H1 (cell line): ENCODE measurements around the gene ZNF423. TPM values are rescaled to one million over a fixed set of nuclear protein-coding genes. Genes with fewer than 3 reads are reported as not detected.

ENCODE experiments used
- CTCF ChIA-PET: fragments of 300-600 bp; sonication (Branson Sonifier 250); formaldehyde crosslinking; loops from one replicate; lab custom pipeline; 2021; ENCODE audit not compliant: partially characterized antibody; lab: Charles Lee
- POLR2A ChIA-PET: fragments of 300-600 bp; sonication (Branson Sonifier 250); formaldehyde crosslinking; loops from one replicate; lab custom pipeline; 2021; ENCODE audit warnings: inconsistent platforms; ENCODE audit not compliant: partially characterized antibody; lab: Charles Lee
- DNase-seq, 2 experiments: peaks; one replicate each; pipeline versions ENCODE4 v3.0.0 to v3.0.0-alpha.2; 2010 to 2022; ENCODE audit warnings: low spot score in 2 of 2, low read depth in 1 of 2, mixed read lengths in 1 of 2
- FAIRE-seq: peaks from 2 replicates; lab custom pipeline; 2011; peaks lifted over from hg19 to GRCh38; lab: Jason Lieb, UNC
- H2AFZ ChIP-seq: 2 replicates; pipeline ENCODE4 v1.8.1; 2012; ENCODE audit warnings: low read length, inconsistent platforms
- H2AK5ac ChIP-seq: 2 replicates; pipeline ENCODE4 v1.6.1; 2013; ENCODE audit warnings: low read depth, low read length
- H2BK120ac ChIP-seq: replicated peaks from 2 replicates; pipeline ENCODE3; 2013; ENCODE audit warnings: low read depth, low read length, inconsistent platforms
- H2BK12ac ChIP-seq: 2 replicates; pipeline ENCODE4 v1.6.1; 2013; ENCODE audit warnings: low read depth, low read length
- H2BK15ac ChIP-seq: 2 replicates; pipeline ENCODE4 v1.6.1; 2013; ENCODE audit warnings: low read length
- H2BK20ac ChIP-seq: 2 replicates; pipeline ENCODE4 v1.6.1; 2013; ENCODE audit warnings: low read length
- H2BK5ac ChIP-seq: 2 replicates; pipeline ENCODE4 v1.6.1; 2013; ENCODE audit warnings: low read depth, low read length
- H3K14ac ChIP-seq: 2 replicates; pipeline ENCODE4 v1.6.1; 2013; ENCODE audit warnings: inconsistent platforms; ENCODE audit not compliant: insufficient read length
- H3K18ac ChIP-seq: 2 replicates; pipeline ENCODE4 v1.6.1; 2013; ENCODE audit warnings: low read length; ENCODE audit errors: extremely low read depth
- H3K23ac ChIP-seq: 2 replicates; pipeline ENCODE4 v1.6.1; 2013; ENCODE audit warnings: inconsistent platforms; ENCODE audit not compliant: insufficient read length
- H3K23me2 ChIP-seq: 2 replicates; pipeline ENCODE4 v1.6.1; 2013; ENCODE audit warnings: low read depth, low read length
- H3K27ac ChIP-seq: 2 replicates; pipeline ENCODE4 v1.6.1; 2011; ENCODE audit warnings: low read depth, low read length, inconsistent platforms
- H3K27me3 ChIP-seq, 4 experiments: replicated peaks in 1 of 4; 1 replicate in 1 of 4; 2 replicates in 3 of 4; pipeline versions ENCODE4 v1.6.1 to v1.8.1; 2011 to 2013; ENCODE audit warnings: low read length in 3 of 4, mild to moderate bottlenecking in 3 of 4, inconsistent platforms in 2 of 4, mixed read lengths in 2 of 4, moderate library complexity in 1 of 4; ENCODE audit not compliant: control insufficient read depth in 3 of 4, insufficient read depth in 3 of 4; ENCODE audit errors: extremely low read depth in 1 of 4
- H3K36me3 ChIP-seq, 4 experiments: 2 replicates each; pipeline versions ENCODE4 v1.6.1 to v1.8.1; 2011 to 2013; ENCODE audit warnings: mild to moderate bottlenecking in 4 of 4, low read length in 3 of 4, moderate library complexity in 2 of 4, control low read depth in 1 of 4, inconsistent platforms in 1 of 4; ENCODE audit not compliant: insufficient read depth in 4 of 4, control insufficient read depth in 2 of 4
- H3K4ac ChIP-seq: replicated peaks from 2 replicates; pipeline ENCODE3; 2013; ENCODE audit warnings: low read length, low read depth, mixed read lengths, inconsistent platforms; ENCODE audit not compliant: insufficient read length
- H3K4me1 ChIP-seq, 4 experiments: replicated peaks in 1 of 4; 1 replicate in 1 of 4; 2 replicates in 3 of 4; pipeline versions ENCODE4 v1.6.1 to v1.8.1; 2011 to 2013; ENCODE audit warnings: low read length in 3 of 4, inconsistent platforms in 2 of 4, mixed read lengths in 1 of 4; ENCODE audit not compliant: insufficient read depth in 4 of 4, control insufficient read depth in 3 of 4
- H3K4me2 ChIP-seq, 2 experiments: 2 replicates each; pipeline versions ENCODE4 v1.6.1 to v1.8.1; 2011 to 2013; ENCODE audit warnings: low read depth in 2 of 2, low read length in 2 of 2, control low read depth in 1 of 2, inconsistent platforms in 1 of 2, mild to moderate bottlenecking in 1 of 2; ENCODE audit not compliant: insufficient read depth in 1 of 2
- H3K4me3 ChIP-seq, 4 experiments: fragments of 200-600, 300-600 bp in 1 of 4; sonication (generic), shearing (Covaris generic), sonication (Bioruptor Twin) in 1 of 4; 2 replicates each; pipeline versions ENCODE4 v1.5.1 to v1.8.1; 2011 to 2016; ENCODE audit warnings: low read length in 4 of 4, low read depth in 3 of 4, control low read depth in 2 of 4, inconsistent platforms in 2 of 4, mild to moderate bottlenecking in 2 of 4, mixed read lengths in 1 of 4, moderate library complexity in 1 of 4; ENCODE audit not compliant: insufficient read depth in 2 of 4; ENCODE audit errors: extremely low read depth in 1 of 4
- H3K56ac ChIP-seq: replicated peaks from 2 replicates; pipeline ENCODE3; 2013; ENCODE audit warnings: low read depth, mild to moderate bottlenecking, mixed read lengths, low read length, inconsistent platforms; ENCODE audit not compliant: insufficient read length
- H3K79me1 ChIP-seq: 2 replicates; pipeline ENCODE4 v1.6.1; 2013; ENCODE audit warnings: low read depth, low read length, control low read depth
- H3K79me2 ChIP-seq, 2 experiments: 2 replicates each; pipeline versions ENCODE4 v1.6.1 to v1.8.1; 2012 to 2013; ENCODE audit warnings: low read length in 2 of 2, mild to moderate bottlenecking in 2 of 2, inconsistent platforms in 1 of 2; ENCODE audit not compliant: insufficient read depth in 2 of 2, control insufficient read depth in 1 of 2
- H3K9ac ChIP-seq, 4 experiments: replicated peaks in 1 of 4; 1 replicate in 1 of 4; 2 replicates in 3 of 4; pipeline versions ENCODE4 v1.6.1 to v1.8.1; 2011 to 2013; ENCODE audit warnings: low read depth in 3 of 4, low read length in 3 of 4, control low read depth in 2 of 4, mild to moderate bottlenecking in 2 of 4, moderate library complexity in 2 of 4, inconsistent platforms in 1 of 4; ENCODE audit errors: extremely low read depth in 1 of 4
- H3K9me3 ChIP-seq, 2 experiments: 2 replicates each; pipeline versions ENCODE4 v1.6.1 to v1.8.1; 2012 to 2013; ENCODE audit warnings: mild to moderate bottlenecking in 2 of 2, moderate library complexity in 2 of 2, control low read depth in 1 of 2, inconsistent platforms in 1 of 2, low read depth in 1 of 2, low read length in 1 of 2, mixed read lengths in 1 of 2; ENCODE audit not compliant: insufficient read depth in 2 of 2
- H4K20me1 ChIP-seq, 2 experiments: replicated peaks in 1 of 2; 2 replicates each; pipeline versions ENCODE3 to v1.8.1; 2011 to 2013; ENCODE audit warnings: inconsistent platforms in 2 of 2, low read length in 2 of 2, mild to moderate bottlenecking in 1 of 2; ENCODE audit not compliant: insufficient read depth in 2 of 2, control insufficient read depth in 1 of 2
- H4K5ac ChIP-seq: 2 replicates; pipeline ENCODE4 v1.6.1; 2013; ENCODE audit warnings: low read length, low read depth, mixed read lengths, inconsistent platforms; ENCODE audit not compliant: insufficient read length
- H4K8ac ChIP-seq: 2 replicates; pipeline ENCODE4 v1.8.0; 2013; ENCODE audit warnings: mild to moderate bottlenecking, moderate library complexity, low read length, inconsistent platforms; ENCODE audit not compliant: insufficient read depth; ENCODE audit errors: extremely low read depth
- H4K91ac ChIP-seq: replicated peaks from 2 replicates; pipeline ENCODE3; 2013; ENCODE audit warnings: low read length, mixed read lengths, inconsistent platforms; ENCODE audit not compliant: insufficient read length
- ATF3 ChIP-seq: IDR thresholded peaks from 2 replicates; pipeline ENCODE4 v1.6.1; 2011; ENCODE audit warnings: low read depth, mild to moderate bottlenecking, low read length; ENCODE audit not compliant: insufficient read depth
- CBX5 ChIP-seq: fragments of 300-800, 300-1000 bp; sonication (generic); IDR thresholded peaks from 2 replicates; pipeline ENCODE4 v1.7.1; 2016; ENCODE audit warnings: antibody characterized with exemption, low read length, low read depth
- CTBP2 ChIP-seq: IDR thresholded peaks from 2 replicates; pipeline ENCODE4 v1.7.0; 2011; ENCODE audit warnings: borderline replicate concordance, mild to moderate bottlenecking, moderate library complexity, mixed read lengths, low read length; ENCODE audit not compliant: insufficient read depth, insufficient read length
- E2F6 ChIP-seq: IDR thresholded peaks from 2 replicates; pipeline ENCODE4 v1.6.1; 2012; ENCODE audit warnings: inconsistent platforms
- FOSL1 ChIP-seq: IDR thresholded peaks from 2 replicates; pipeline ENCODE4 v1.6.1; 2011; ENCODE audit warnings: mild to moderate bottlenecking, low read depth, low read length, moderate library complexity; ENCODE audit not compliant: insufficient read depth
- MAFK ChIP-seq: IDR thresholded peaks from 2 replicates; pipeline ENCODE4 v1.6.1; 2012; ENCODE audit warnings: low read depth, mild to moderate bottlenecking, improper control_type of control experiment, low read length
- NANOG ChIP-seq: IDR thresholded peaks from 2 replicates; pipeline ENCODE4 v1.6.1; 2011; ENCODE audit warnings: low read length, low read depth, mild to moderate bottlenecking, inconsistent platforms; ENCODE audit not compliant: insufficient read depth, poor library complexity, severe bottlenecking
- POLR2AphosphoS5 ChIP-seq: IDR thresholded peaks from 2 replicates; pipeline ENCODE4 v1.6.1; 2011; ENCODE audit warnings: low read depth, low read length
- POU5F1 ChIP-seq: IDR thresholded peaks from 2 replicates; pipeline ENCODE4 v1.6.1; 2011; ENCODE audit warnings: low read depth, mild to moderate bottlenecking, low read length, moderate library complexity
- RBBP5 ChIP-seq: IDR thresholded peaks from 2 replicates; pipeline ENCODE4 v1.7.1; 2012; ENCODE audit warnings: low read depth, mild to moderate bottlenecking, inconsistent platforms, low read length, moderate library complexity, borderline replicate concordance
- SP2 ChIP-seq: IDR thresholded peaks from 2 replicates; pipeline ENCODE4 v1.6.1; 2012; ENCODE audit warnings: mild to moderate bottlenecking, low read length, inconsistent platforms
- SUZ12 ChIP-seq: fragments of 200-600 bp; sonication (generic); IDR thresholded peaks from 2 replicates; pipeline ENCODE4 v1.6.1; 2012; ENCODE audit warnings: mild to moderate bottlenecking, inconsistent platforms, low read length, moderate library complexity, mixed read lengths
- TAF7 ChIP-seq: optimal IDR thresholded peaks from 2 replicates; pipeline ENCODE3; 2011; ENCODE audit warnings: low read depth, mild to moderate bottlenecking, inconsistent platforms, low read length, moderate library complexity, borderline replicate concordance
- WGBS, 2 experiments: shearing (Covaris generic) in 1 of 2; methylation state at CpG; one replicate each; pipeline versions ENCODE4 v1.1.6 to v1.1.7; 2013 to 2015; ENCODE audit warnings: low lambda C conversion rate in 2 of 2, mixed read lengths in 2 of 2, inconsistent platforms in 1 of 2, low coverage in 1 of 2, missing lambda C conversion rate in 1 of 2; ENCODE audit not compliant: insufficient replicate concordance in 2 of 2, insufficient coverage in 1 of 2, insufficient read length in 1 of 2; ENCODE audit errors: extremely low coverage in 1 of 2, missing lambda C conversion rate in 1 of 2; 5-methylcytosine and 5-hydroxymethylcytosine counted together
- polyA plus RNA-seq, 7 experiments: library from polyadenylated mRNA; depleted of rRNA in 3 of 7; stranded (reverse) in 5 of 7; unstranded in 2 of 7; fragments of >200 nt in 5 of 7; fragments of 200-250 nt in 2 of 7; gene quantifications; 1 replicate in 5 of 7; 2 replicates in 1 of 7; 4 replicates in 1 of 7; pipeline versions ENCODE4 v1.2.1 to v1.2.3, GENCODE V29; 2011 to 2013; ENCODE audit warnings: missing spikeins in 2 of 7, mixed read lengths in 2 of 7
- total RNA-seq: library from RNA; stranded (reverse); fragmentation: NEBNext Ultra II Directional; extraction: Animal tissue kit (Norgen Biotek cat#: 25700); gene quantifications from 2 replicates; pipeline ENCODE4 v1.2.1, GENCODE V29; 2021

ZNF423 gene
- total and polyA plus RNA-seq, 2 of the 8 experiments (the other 6 are each of a cell fraction or from before 2014, with no cell fraction given): 38.2 to 52.3 TPM

- H3K4me2 ChIP-seq: no peak overlapping the region
- no peak overlapping the region for H2BK20ac ChIP-seq
- peaks cover 2% of the 10 kb centered on the region for H3K79me1 ChIP-seq
- no peak overlapping the region for H3K56ac ChIP-seq
- H3K4ac ChIP-seq: no peak overlapping the region
- no peak overlapping the region; the same call in 1 of the 2 replicates for H2BK5ac ChIP-seq
- H2BK120ac ChIP-seq: no peak overlapping the region
- no peak for DNase-seq
- H2AFZ ChIP-seq: no peak overlapping the region
- H2BK15ac ChIP-seq: no peak overlapping the region
- FAIRE-seq: no peak
- H3K23me2 ChIP-seq: 0 out of 2 replicates have a peak, but pooled peaks cover under 1% of the 10 kb centered on the region
- H3K4me3 ChIP-seq: no peak overlapping the region
- peaks cover 0 to 18% of the 10 kb centered on the region in 2 experiments for H4K20me1 ChIP-seq
- H3K9ac ChIP-seq: no peak overlapping the region
- CTCF ChIA-PET: interaction anchor here (0.8 kb wide), 1 partner anchor 43 kb away, joined by 3 read pairs; no protein-coding TSS in a partner anchor
- WGBS, 2 experiments: 100% methylated on average over 1 of the region's 1 CpG; no CpG with 5 or more reads in 1 of the 2 experiments
- H3K23ac ChIP-seq: no peak overlapping the region
- no peaks in the 10 kb centered on the region for H3K27me3 ChIP-seq
- no peak overlapping the region for H2BK12ac ChIP-seq
- peaks cover 14 to 30% (median 24%) of the 10 kb centered on the region in 4 experiments for H3K36me3 ChIP-seq
- POLR2A ChIA-PET: no interaction called here
- H3K27ac ChIP-seq: no peak overlapping the region
- H3K18ac ChIP-seq: no peak overlapping the region
- no peak overlapping the region for H3K14ac ChIP-seq
- no peaks in the 10 kb centered on the region; a peak in 1 of 4 replicates for H3K9me3 ChIP-seq
- peaks cover 0 to 3% of the 10 kb centered on the region in 2 experiments; a peak in 1 of 4 replicates for H3K79me2 ChIP-seq
- H4K8ac ChIP-seq: no peak overlapping the region
- H4K5ac ChIP-seq: no peak overlapping the region
- H4K91ac ChIP-seq: no peak overlapping the region
- peaks cover 2 to 11% (median 6%) of the 10 kb centered on the region in 4 experiments for H3K4me1 ChIP-seq
- H2AK5ac ChIP-seq: no peak overlapping the region
- TF ChIP-seq CTBP2 (no peak), SP2 (no peak), SUZ12 (no peak), RBBP5 (no peak), TAF7 (no peak), ATF3 (no peak), CBX5 (no peak), FOSL1 (no peak), NANOG (no peak), POLR2AphosphoS5 (no peak), MAFK (no peak), E2F6 (no peak), POU5F1 (no peak)
These were observed 220.9 kb downstream of the ZNF423 start for GRCh38 chr16:49635009-49635350.
